Fibroblast of villous mesenchyme (primary cell): Measurements from ENCODE around the gene FOXO1. TPM values are rescaled to one million over a fixed set of nuclear protein-coding genes. Genes with fewer than 3 reads are reported as not detected.

ENCODE experiments used
- DNase-seq: peaks from one replicate; pipeline ENCODE4 v3.0.0-alpha.2; 2010; ENCODE audit warnings: low read depth
- H3K4me3 ChIP-seq: 2 replicates; pipeline ENCODE4 v1.5.1; 2011; ENCODE audit warnings: low read depth, mild to moderate bottlenecking, low read length
- CTCF ChIP-seq: IDR thresholded peaks from 2 replicates; pipeline ENCODE4 v1.5.1; 2012; ENCODE audit warnings: low read depth, mild to moderate bottlenecking, low read length; ENCODE audit not compliant: insufficient read depth
- total RNA-seq: library from RNA; depleted of rRNA; stranded (reverse); fragments of >200 nt; gene quantifications from 2 replicates; pipeline ENCODE4 v1.2.3, GENCODE V29; 2012

The FOXO1 gene
- total RNA-seq, 1 donor, result 9.5 TPM

- DNase-seq, result peak; percentile 51
- no peak for TF ChIP-seq CTCF
- H3K4me3 ChIP-seq, result no peak overlapping the region
Observed at GRCh38 chr13:40652588-40652940, 13.9 kb downstream of the FOXO1 start.

- no peak for DNase-seq
- H3K4me3 ChIP-seq, result no peak overlapping the region
- TF ChIP-seq CTCF, result no peak
Observed at GRCh38 chr13:40651866-40652587, 14.4 kb downstream of the FOXO1 start.

- DNase-seq, result no peak
- H3K4me3 ChIP-seq, result no peak overlapping the region
- TF ChIP-seq CTCF, result no peak
Observed at GRCh38 chr13:40648841-40649240, 17.6 kb downstream of the FOXO1 start.

- no peak for DNase-seq
- no peak for TF ChIP-seq CTCF
- H3K4me3 ChIP-seq, result no peak overlapping the region
Observed at GRCh38 chr13:40648040-40648439, 18.4 kb downstream of the FOXO1 start.

GRCh38 chr13:40644838-40645604 lies 21.4 kb downstream of the FOXO1 start:
- no peak overlapping the region for H3K4me3 ChIP-seq
- no peak for DNase-seq
- no peak for TF ChIP-seq CTCF

- DNase-seq, result no peak
- no peak for TF ChIP-seq CTCF
- H3K4me3 ChIP-seq, result no peak overlapping the region
Observed at GRCh38 chr13:40640845-40641458, 25.5 kb downstream of the FOXO1 start.
